Effector CD8-positive, alpha-beta T cell (primary cell): ENCODE data around the gene RLN2.
"Not testable (repeated sequence)": the region's sequence is repeated elsewhere in the genome, so short reads cannot be mapped to it uniquely, and the experiment has no call there.

ENCODE experiments used
- DNase-seq: peaks from one replicate; lab custom pipeline; 2025; lab: John Stamatoyannopoulos, UW
- total RNA-seq, 4 experiments: gene quantifications; one replicate each; lab custom pipeline; 2026; lab: John Stamatoyannopoulos, UW

RLN2 gene, protein sequence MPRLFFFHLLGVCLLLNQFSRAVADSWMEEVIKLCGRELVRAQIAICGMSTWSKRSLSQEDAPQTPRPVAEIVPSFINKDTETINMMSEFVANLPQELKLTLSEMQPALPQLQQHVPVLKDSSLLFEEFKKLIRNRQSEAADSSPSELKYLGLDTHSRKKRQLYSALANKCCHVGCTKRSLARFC
- 0.58 to 1.3 (median 0.99) reads per million in 4 experiments for total RNA-seq

DNA sequence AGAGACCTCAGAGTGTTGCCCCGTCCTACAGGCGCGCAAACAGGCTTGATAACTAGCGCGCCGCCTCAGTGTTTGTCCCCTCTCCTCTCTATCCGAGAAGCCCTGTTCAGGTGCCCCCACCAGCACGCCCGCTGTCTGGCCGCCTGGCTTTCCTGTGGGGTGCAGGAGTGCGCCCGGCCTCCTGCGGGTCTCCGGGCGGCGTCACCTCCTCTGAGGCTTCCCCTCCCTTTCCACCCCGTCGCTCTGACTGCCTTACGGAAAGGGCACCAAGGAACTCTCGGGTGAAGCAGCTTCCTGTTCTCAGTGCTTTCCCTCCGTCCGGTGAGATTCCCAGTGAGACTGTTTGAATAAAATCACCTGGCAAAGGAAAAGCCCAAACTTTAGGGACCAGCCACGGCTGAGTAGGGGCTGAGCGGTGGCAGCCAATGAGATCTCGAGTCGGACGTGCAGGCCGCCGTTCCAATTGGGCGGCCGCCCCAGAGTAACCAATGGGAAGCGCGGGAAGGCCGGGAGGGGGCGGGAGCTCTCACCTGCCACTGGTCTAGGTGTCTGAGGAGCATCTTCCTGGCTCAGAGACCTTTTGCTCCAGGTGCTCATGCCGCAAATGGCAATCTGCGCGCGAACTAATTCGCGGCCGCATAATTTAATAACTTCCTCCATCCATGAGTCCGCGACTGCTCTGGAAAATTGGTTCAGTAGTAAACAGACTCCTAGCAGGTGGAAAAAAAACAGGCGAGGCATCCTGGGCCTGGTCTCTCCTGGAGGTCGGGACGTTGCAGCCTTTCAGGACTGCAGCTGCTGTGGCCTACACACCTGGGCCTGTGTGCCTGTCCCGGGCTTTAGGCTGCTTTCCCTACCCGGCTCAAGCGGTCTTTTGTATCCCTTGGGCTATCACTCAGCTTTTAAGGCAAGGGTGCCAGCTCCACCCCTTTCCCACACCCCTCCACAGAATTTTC is at the start of gene RLN2:
Gene RLN2, minus strand, starts transcription at position 877 of the 956 bp plus-strand sequence. Its CDS starts 136 bp downstream, at position 741.
- DNase-seq: not testable (repeated sequence)

DNA sequence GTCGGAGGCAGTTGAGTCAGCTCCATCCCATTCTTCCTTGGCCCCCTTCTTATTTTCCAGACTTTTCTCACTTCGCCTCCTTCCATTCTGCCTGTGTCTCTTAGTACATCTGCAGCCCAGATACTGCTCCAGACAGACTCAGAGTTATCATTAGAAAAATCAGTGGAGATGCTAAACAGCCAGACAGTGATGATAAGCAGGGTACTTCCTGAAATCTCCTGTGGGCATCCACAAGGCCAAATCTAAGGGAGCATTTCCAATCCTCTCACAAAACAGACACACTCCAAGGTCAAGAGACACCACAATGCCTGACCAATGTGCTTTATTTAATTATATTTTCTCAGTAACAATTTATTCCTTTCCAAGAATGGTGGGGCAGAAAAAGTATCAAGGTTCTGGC is 49.7 kb upstream of the RLN2 start:
- no peak for DNase-seq

DNA sequence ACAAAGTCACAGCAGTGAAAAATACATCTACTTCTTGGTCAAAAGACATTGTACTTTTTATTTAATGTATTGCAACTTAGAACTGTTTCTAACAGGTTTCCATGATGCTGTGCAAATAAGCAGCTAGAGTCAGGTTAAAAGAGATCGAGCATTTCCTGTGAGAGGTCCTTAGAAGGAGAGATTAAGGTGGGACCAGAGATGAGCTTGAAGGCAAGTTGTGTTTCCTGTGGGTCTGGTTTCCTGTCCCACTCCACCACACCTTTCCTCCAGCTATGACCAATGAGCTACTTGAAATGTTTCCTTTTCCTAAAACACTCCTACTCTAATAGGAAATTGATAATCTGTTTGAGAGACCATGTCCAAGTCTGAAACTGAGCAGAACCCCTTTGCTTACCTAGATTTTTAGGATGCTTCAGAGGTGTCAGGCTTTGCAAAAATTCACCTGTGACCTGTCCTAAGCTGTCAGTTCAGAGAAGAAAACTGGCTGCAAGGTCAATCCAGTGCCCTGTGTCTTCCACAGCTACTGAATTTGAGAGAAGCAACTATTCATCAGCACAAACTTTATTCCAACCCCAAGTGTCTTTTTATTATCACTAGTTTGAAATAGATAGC is 48.2 kb upstream of the RLN2 start:
- no peak for DNase-seq

DNA sequence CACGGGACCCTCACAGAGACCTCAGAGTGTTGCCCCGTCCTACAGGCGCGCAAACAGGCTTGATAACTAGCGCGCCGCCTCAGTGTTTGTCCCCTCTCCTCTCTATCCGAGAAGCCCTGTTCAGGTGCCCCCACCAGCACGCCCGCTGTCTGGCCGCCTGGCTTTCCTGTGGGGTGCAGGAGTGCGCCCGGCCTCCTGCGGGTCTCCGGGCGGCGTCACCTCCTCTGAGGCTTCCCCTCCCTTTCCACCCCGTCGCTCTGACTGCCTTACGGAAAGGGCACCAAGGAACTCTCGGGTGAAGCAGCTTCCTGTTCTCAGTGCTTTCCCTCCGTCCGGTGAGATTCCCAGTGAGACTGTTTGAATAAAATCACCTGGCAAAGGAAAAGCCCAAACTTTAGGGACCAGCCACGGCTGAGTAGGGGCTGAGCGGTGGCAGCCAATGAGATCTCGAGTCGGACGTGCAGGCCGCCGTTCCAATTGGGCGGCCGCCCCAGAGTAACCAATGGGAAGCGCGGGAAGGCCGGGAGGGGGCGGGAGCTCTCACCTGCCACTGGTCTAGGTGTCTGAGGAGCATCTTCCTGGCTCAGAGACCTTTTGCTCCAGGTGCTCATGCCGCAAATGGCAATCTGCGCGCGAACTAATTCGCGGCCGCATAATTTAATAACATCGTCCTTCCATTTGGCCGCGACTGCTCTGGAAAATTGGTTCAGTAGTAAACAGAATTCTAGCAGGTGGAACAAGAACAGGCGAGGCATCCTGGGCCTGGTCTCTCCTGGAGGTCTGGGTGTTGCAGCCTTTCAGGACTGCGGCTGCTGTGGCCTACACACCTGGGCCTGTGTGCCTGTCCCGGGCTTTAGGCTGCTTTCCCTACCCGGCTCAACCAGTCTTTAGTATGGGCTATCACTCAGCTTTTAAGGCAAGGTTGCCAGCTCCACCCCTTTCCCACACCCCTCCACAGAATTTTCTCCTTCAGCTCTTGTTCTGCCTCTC is 34.8 kb upstream of the RLN2 start, which contains the start of gene RLN1:
Gene RLN1, minus strand, starts transcription at position 885 of the 990 bp plus-strand sequence. Its CDS starts 130 bp downstream, at position 755.
- not testable (repeated sequence) for DNase-seq

DNA sequence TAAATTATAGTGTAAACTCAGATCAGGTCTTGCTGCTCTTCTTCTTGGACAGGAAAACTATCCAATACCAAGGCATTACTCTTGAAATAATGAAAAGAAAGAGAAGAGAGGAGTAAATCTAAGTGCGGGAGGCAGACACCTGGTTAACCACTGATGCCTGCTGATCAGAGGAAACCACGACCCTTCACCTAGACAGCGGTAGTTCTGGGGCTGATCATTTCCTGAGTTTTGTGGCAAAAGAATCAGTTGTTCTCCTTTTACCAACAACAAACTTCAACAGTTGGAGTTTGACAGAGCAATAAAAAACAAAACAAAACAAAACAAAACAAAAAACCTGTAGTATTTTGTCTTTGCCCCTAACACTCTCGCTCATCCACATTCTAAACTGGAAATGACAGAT is 32.2 kb upstream of the RLN2 start:
- no peak for DNase-seq

DNA sequence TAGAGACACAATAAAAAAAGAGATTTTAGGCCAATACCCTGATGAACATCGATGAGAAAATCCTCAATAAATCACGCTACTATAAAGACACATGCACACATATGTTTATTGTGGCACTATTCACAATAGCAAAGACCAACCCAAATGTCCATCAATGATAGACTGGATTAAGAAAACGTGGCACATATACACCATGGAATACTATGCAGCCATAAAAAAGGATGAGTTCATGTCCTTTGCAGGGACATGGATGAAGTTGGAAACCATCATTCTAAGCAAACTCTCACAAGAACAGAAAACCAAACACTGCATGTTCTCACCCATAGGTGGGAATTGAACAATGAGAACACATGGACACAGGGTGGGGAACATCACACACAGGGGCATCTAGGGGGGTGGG is 26.8 kb upstream of the RLN2 start:
- not testable (repeated sequence) for DNase-seq

DNA sequence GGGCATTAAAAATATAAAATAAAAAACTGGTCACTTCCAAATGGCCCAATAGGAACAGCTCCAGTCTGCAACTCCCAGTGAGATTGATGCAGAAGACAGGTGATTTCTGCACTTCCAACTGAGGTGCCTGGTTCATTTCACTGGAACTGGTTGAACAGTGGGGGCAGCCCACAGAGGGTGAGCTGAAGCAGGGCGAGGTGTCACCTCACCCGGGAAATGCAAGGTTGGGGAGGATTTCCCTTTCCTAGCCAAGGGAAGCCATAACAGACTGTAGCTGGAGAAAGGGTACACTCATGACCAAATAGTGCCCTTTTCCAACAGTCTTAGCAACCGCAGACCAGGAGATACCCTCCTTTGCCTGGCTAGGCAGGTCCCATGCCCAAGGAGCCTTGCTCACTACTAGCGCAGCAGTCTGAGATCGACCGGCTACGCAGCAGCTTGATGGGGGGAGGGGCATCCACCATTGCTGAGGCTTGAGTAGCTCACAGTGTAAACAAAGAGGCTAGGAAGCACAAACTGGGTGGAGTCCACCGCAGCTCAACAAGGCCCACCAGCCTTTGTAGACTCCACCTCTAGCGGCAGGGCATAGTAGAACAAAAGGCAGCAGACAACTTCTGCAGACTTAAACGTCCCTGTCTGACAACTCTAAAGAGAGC is 22.5 kb upstream of the RLN2 start:
- no peak for DNase-seq

DNA sequence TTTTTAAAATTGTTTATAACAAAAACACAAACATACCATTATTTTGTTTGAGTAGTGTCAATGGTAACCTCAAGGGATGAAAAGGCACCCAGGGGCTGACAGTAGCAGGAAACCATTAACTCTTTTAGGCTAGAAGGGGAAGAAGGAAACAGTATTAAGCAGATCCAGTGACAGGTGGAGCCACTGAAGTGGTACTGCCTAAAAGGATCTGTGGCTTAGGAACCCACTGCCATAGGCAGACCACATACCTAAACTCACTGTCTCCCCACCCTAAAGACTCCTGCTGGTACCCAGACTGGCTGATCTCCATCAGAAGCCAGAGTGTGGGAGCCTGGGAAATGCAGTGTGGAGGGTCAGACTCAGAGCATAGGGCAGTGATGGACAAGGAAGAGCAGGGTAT is 21.7 kb upstream of the RLN2 start:
- no peak for DNase-seq

DNA sequence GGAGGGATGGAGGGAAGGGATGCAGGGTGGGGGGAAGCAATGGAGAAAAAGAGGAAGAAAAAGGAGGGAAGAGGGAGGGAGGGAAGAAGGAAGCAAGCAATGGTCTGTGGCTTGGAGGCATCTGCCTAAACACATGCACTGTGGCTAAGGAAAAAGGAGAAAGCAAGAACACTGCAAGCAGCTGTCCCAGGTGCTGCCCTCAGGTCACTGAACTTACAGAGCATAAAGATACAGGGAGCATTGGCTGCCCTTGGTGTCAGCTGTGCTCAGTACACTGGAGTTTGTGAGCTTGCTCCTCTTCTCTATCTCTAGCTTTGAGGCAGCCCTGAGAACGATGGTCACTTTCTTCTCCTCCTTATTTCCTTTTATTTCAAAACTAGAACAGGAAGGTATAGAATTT is 17.1 kb upstream of the RLN2 start:
- not testable (repeated sequence) for DNase-seq

DNA sequence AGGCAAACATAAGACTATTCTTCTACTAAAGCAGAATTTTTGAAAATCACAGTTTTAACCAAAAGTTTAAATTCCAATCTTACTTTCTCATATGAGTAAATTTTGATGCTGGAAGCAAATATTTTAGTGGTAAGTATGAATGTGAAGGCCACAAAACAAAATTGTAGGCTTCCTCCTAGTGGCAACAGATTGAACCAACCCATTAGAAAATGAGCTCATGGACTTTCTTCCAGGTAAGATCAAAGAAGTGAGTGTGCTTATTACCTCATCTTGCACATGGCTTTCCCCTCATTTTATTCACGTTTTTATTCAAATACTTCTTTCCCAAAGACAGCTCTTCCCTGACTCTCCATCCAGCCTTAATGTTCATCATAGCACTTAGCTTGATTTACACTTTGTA is 16.5 kb upstream of the RLN2 start:
- DNase-seq: no peak

DNA sequence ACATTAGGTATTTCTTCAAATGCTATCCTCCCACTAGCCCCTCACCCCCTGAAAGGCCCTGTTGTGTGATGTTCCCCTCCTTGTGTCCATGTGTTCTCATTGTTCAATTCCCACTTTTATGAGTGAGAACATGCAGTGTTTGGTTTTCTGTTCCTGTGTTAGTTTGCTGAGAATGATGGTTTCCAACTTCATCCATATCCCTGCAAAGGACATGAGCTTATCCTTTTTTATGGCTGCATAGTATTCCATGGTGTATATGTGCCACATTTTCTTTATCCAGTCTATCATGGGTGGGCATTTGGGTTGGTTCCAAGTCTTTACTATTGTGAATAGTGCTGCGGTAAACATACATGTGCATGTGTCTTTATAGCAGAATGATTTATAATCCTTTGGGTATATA is 11.9 kb upstream of the RLN2 start:
- DNase-seq: not testable (repeated sequence)

DNA sequence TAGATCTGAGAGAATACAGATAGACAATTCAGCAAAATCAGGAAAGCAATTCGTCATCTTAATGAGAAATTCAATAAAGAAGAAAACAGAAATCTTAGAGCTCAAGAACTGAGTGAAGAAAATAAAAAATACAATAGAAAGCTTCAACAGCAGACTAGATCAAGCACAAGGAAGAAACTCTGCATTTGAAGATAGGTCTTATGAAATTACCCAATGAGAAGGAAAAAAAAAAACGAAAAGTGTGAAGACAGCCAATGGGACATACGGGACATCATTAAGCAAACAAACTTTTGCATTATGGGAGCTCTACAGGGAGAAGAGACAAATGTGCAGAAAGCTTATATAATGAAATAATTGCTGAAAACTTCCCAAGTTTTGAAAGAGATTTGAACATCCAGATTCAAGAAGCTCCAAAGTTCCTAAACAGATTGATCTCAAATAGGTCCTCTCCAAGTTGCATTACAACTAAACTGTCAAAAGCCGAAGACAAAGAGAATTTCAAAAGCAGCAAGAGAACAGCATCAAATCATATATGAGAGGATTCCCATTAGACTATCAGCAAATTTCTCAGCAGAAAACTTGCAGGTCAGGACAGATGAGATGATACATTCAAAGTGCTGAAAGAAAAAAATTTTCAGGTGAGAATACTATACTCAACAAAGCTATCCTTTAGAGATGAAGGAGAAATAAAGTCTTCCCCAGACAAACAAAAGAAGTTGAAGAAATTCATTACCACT is 10.8 kb upstream of the RLN2 start:
- no peak for DNase-seq

DNA sequence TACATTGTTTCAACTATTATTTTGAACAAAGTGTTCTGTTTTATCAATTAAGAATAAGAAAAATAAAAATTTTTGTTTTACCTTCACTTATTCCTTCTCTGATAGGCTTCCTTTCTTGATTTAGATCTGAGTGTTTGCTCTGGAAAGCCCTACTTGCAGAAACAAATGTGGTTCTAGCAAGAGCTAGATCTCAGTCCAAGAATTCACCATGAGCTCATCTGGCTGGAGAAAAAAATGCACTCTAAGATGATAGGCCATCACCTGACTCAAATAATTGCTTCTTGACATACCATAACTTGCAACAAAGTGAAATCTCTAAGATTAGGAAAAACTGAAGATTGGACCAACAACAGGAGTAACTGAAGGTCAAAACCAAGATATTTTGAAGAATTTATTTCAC is 6.3 kb upstream of the RLN2 start:
- no peak for DNase-seq

DNA sequence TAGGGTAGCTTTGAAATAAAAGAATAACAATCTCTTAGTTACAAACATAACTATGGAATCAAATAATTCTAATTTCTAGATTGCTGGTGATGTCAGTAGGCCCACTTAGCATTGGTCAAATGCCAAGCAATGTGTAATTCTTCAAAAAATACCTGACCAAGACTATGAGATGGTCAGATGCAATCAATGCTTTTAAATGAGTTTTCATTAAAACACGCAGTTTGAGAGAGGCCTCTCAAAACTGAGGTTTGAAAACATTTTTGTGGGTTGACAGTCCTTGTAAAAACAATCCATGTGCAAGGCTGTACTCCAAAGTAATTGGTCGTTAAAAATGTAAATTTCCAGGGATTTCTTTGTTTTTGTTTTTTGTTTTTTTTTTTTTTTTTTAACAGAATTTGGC is 1.2 kb upstream of the RLN2 start:
- no peak for DNase-seq

DNA sequence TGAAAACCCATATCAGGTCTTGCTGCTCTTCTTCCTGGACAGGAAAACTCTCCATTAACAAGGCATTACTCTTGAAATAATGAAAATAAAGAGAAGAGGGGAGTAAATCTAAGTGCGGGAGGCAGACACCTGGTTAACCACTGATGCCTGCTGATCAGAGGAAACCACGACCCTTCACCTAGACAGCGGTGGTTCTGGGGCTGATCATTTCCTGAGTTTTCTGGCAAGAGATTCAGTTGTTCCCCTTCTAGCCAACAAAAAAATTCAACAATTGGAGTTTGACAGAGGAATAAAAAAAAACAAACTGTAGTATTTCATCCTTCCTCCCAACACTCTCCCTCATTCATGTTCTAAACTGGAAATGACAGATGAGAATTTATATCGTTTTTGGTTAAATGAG is 3.0 kb downstream of the RLN2 start:
- no peak for DNase-seq

DNA sequence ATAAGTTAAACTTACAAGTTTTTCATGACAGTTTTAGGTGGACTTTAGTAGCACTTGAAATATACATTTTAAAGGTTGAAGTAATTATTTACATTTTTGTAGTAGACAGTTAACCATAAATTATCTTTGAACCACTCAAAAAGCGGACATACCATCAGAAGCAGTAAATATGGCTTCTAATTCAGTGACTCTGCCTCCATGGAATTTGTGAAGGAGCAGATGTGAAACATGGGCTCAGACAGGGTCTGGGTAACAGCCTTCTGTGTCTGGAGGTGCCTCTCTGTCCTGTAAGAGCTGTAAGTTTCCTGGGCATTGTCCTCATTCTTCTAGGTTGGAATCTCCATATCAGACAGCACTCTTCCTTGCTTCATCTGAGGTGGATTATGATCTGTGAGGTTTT is 12.4 kb downstream of the RLN2 start:
- no peak for DNase-seq

DNA sequence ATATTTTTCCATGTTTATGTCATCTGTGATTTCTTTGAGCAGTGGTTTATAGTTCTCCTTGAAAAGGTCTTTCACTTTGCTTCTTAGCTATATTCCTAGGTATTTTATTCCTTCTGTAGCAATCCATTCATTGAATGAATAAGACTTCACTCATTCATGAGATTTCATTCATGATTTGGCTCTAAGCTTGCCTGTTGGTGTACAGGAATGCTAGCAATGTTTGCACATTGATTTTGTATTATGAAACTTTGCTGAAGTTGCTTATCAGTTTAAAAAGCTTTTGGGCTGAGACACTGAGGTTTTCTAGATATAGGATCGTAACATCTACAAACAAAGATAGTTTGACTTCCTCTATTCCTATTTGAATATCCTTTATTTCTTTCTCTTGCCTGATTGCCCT is 15.9 kb downstream of the RLN2 start:
- no peak for DNase-seq

DNA sequence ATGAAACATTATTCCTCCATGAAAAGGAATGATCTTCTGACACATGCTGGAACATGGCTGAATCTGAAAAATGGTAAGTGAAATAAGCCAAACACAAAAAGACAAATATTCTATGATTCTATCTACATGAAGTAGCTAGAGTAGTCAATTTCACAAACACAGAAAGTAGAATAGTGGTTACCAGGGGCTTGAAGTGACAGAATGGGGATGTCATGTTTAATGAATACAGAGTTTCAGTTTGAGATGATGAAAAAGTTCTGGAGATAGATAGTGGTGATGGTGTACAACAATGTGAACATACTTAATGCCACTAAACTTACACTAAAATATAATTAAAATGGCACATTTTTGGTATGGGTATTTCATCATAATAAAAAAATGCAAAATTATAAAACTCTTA is 18.3 kb downstream of the RLN2 start:
- DNase-seq: no peak

DNA sequence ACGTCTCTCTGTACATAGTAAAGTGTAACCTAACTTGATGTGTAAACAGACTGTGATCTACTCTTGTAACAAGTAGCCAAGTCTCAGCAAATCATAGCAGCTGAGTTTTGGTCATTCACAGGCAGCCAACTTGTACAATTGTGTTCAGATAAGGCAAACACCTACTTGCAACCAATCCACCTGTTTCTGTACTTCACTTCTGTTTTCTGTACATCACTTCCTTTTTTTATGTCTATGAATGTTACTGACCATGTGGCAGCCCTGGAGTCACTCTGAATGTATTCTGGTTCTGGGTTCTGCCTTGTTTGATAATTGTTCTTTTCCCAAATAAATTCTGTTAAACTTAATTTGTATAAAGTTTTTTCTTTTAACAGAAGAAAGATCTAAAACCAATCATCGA is 26.0 kb downstream of the RLN2 start:
- no peak for DNase-seq

DNA sequence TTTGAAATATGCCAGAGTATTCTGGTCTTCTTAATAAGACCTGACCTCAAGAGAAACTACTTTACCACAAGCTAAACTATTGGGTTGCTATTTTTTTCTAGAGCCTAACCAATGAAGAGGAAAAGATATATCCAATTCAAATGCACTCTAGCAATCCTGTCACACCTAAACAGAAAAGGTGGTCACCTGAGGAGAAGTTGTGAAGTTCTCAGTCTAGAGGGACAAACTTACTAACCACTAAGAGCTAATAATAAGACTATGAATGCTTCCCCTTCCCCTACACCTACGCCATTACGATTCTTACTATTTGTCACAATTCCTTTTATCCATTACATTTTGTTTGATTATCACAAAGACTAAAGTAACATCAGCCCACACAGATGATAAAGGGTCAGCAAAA is 29.7 kb downstream of the RLN2 start:
- DNase-seq: no peak
